Kidney (tissue), 14 donors: Measurements from ENCODE around the gene TENT5A. TPM values are rescaled to one million over a fixed set of nuclear protein-coding genes. Genes with fewer than 3 reads are reported as not detected.

Experiments
- DNase-seq, 5 donors: peaks; one replicate each; pipeline ENCODE4 v3.0.0-alpha.2; 2013 to 2020
- FAIRE-seq: peaks from 2 replicates; lab custom pipeline; 2012; peaks lifted over from hg19 to GRCh38; lab: Jason Lieb, UNC
- H3K27ac ChIP-seq, 2 donors: one replicate each; pipeline ENCODE4 v1.7.0; 2013; ENCODE audit warnings: low read depth in 2 of 2, low read length in 2 of 2, inconsistent platforms in 1 of 2
- H3K27me3 ChIP-seq: one replicate; pipeline ENCODE4 v1.7.1; 2013; ENCODE audit warnings: low read length, inconsistent platforms; ENCODE audit not compliant: control insufficient read depth, insufficient read depth
- H3K36me3 ChIP-seq, 3 donors: one replicate each; pipeline versions ENCODE4 v1.7.0 to v1.7.1; 2013; ENCODE audit warnings: low read length in 3 of 3, control low read depth in 1 of 3, inconsistent platforms in 1 of 3; ENCODE audit not compliant: insufficient read depth in 3 of 3, control insufficient read depth in 2 of 3
- H3K4me1 ChIP-seq, 3 donors: one replicate each; pipeline versions ENCODE4 v1.7.0 to v1.7.1; 2013; ENCODE audit warnings: low read length in 3 of 3, inconsistent platforms in 1 of 3, low read depth in 1 of 3; ENCODE audit not compliant: control insufficient read depth in 2 of 3, insufficient read depth in 2 of 3
- H3K4me3 ChIP-seq, 3 donors: one replicate each; pipeline versions ENCODE4 v1.7.0 to v1.8.1; 2013; ENCODE audit warnings: low read length in 3 of 3, control low read depth in 1 of 3, inconsistent platforms in 1 of 3
- H3K9ac ChIP-seq, 3 donors: one replicate each; pipeline versions ENCODE4 v1.7.0 to v1.7.1; 2013; ENCODE audit warnings: low read length in 3 of 3, control low read depth in 1 of 3, inconsistent platforms in 1 of 3
- H3K9me3 ChIP-seq, 3 donors: one replicate each; pipeline versions ENCODE4 v1.7.0 to v1.7.1; 2013; ENCODE audit warnings: low read length in 3 of 3, control low read depth in 1 of 3, inconsistent platforms in 1 of 3; ENCODE audit not compliant: control insufficient read depth in 2 of 3, insufficient read depth in 1 of 3
- CTCF ChIP-seq: IDR thresholded peaks from 3 replicates; pipeline ENCODE4 v1.5.1; 2012; ENCODE audit warnings: mild to moderate bottlenecking, moderate library complexity, borderline replicate concordance; ENCODE audit not compliant: insufficient read depth; ENCODE audit errors: extremely low read depth
- intact Hi-C: fragments of 100-400 bp; cut with DNase I; formaldehyde crosslinking; loops from one replicate; pipeline ENCODE4 v1.11.1; 2022
- polyA plus RNA-seq: library from polyadenylated mRNA; stranded (reverse); fragments of 350-450 nt; fragmentation: Illumina TruSeq; extraction: RNeasy Lipid Tissue Mini Kit (QIAGEN cat#74804); gene quantifications from one replicate; pipeline ENCODE4 v1.2.3, GENCODE V29; 2014; ENCODE audit warnings: low read depth, low replicate concordance; ENCODE audit not compliant: insufficient read depth
- total RNA-seq: library from RNA; stranded (reverse); fragmentation: NEBNext Ultra II Directional; extraction: Animal tissue kit (Norgen Biotek cat#: 25700); gene quantifications from one replicate; pipeline ENCODE4 v1.2.1, GENCODE V29; 2021
- donor health status: control.
- donor health status: control.
- donor health status: control.
- donor health status: control.
- donor health status: control.
- donor health status: DM: yes; HTN: yes; CAD: no.
- donor health status: Normal renal cell carcinoma (clear cell type).

Gene TENT5A
- total and polyA plus RNA-seq, 2 donors from 2014 or later: 3.2 to 13.4 TPM

DNA sequence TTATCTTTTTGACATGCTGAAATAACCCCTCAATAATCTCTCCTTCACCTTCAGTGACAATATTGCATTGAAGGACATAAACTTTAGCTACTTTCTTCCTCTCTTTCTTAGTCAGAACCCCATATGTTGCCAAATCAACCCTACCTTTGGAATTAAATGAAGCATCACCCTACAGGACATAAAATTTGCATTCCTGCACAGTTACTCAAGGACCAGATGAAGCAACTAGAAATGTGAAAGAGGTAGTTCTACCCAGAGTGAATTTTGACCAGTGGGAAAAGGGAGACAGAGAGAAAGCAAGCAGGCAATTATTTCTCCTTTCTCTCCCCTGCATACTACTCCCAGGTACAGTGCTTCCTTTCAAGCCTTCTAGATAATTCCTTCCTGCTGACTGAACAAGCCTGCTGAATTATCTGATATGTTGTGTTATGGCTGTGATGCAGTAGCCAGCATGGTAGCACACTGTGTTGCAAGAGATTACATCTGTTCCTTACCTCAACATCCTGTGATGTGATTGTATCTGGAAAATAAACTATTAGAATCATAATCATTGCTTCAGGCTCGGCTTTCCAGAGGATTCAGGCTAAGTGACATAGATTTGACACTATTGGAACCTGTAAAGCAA lies 16.6 kb downstream of the TENT5A start:
- Histone ChIP-seq H3K27me3 (no peaks in the 10 kb centered on the region), H3K27ac (no peak overlapping the region), H3K4me3 (no peak overlapping the region), H3K9ac (no peak overlapping the region), H3K9me3 (peaks cover 0 to 3% (median 0%) of the 10 kb centered on the region in 3 donors), H3K4me1 (no peaks in the 10 kb centered on the region), H3K36me3 (no peaks in the 10 kb centered on the region)
- no peak for FAIRE-seq
- DNase-seq: no peak
- no peak for TF ChIP-seq CTCF
- intact Hi-C loops: no loop called here

- Histone ChIP-seq H3K9ac (no peak overlapping the region), H3K9me3 (peaks cover 0 to 3% (median 0%) of the 10 kb centered on the region in 3 donors), H3K4me1 (no peaks in the 10 kb centered on the region), H3K27me3 (no peaks in the 10 kb centered on the region), H3K4me3 (no peak overlapping the region), H3K27ac (no peak overlapping the region), H3K36me3 (no peaks in the 10 kb centered on the region)
- TF ChIP-seq CTCF: no peak
- DNase-seq (no peak), FAIRE-seq (no peak)
- intact Hi-C loops: no loop called here
Observed at GRCh38 chr6:81734500-81735150, 17.9 kb downstream of the TENT5A start.

- no peak overlapping the region for H3K27ac ChIP-seq
- intact Hi-C loops: no loop called here
- no peak for TF ChIP-seq CTCF
- peaks cover 0 to 3% (median 0%) of the 10 kb centered on the region in 3 donors for H3K9me3 ChIP-seq
- H3K9ac ChIP-seq: no peak overlapping the region
- DNase-seq (no peak), FAIRE-seq (no peak)
- H3K4me1 ChIP-seq: no peaks in the 10 kb centered on the region
- no peaks in the 10 kb centered on the region for H3K36me3 ChIP-seq
- no peaks in the 10 kb centered on the region for H3K27me3 ChIP-seq
- H3K4me3 ChIP-seq: no peak overlapping the region
Observed at GRCh38 chr6:81734081-81734480, 18.4 kb downstream of the TENT5A start.
